GM19239 (cell line): ENCODE results near the gene DUSP16.

ENCODE experiments used
- DNase-seq: peaks from one replicate; pipeline ENCODE4 v3.0.0; 2011; ENCODE audit warnings: low spot score; ENCODE audit not compliant: insufficient read length
- FAIRE-seq: peaks from 2 replicates; lab custom pipeline; 2011; peaks lifted over from hg19 to GRCh38; lab: Jason Lieb, UNC

Gene DUSP16

DNA sequence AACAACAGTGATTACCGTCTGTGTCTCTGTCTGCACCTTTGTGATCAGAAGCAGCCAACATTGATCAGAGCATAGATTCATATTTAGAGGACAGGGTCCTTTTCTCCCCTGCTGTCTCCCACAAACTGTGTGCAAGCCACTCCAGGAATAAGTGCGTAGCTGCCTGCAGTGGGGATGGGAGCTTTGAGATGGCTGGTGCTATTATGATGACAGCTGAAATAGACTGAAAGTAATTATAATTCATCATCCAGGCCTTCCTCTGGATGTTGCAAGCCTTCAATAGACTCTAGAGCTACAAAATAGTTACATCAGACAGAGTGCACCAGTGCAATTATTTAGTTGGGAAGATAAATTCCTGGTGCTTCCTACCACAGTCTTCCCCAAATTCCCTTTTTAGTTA lies 137.7 kb downstream of the DUSP16 start:
- no peak for DNase-seq
- no peak for FAIRE-seq
